ENCODE results near the gene COL8A1.

GRCh38 chr3:99795573-99795972, 157.2 kb downstream of the COL8A1 start:
- TF ChIP-seq, protein P1, sequence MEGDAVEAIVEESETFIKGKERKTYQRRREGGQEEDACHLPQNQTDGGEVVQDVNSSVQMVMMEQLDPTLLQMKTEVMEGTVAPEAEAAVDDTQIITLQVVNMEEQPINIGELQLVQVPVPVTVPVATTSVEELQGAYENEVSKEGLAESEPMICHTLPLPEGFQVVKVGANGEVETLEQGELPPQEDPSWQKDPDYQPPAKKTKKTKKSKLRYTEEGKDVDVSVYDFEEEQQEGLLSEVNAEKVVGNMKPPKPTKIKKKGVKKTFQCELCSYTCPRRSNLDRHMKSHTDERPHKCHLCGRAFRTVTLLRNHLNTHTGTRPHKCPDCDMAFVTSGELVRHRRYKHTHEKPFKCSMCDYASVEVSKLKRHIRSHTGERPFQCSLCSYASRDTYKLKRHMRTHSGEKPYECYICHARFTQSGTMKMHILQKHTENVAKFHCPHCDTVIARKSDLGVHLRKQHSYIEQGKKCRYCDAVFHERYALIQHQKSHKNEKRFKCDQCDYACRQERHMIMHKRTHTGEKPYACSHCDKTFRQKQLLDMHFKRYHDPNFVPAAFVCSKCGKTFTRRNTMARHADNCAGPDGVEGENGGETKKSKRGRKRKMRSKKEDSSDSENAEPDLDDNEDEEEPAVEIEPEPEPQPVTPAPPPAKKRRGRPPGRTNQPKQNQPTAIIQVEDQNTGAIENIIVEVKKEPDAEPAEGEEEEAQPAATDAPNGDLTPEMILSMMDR (IDR thresholded peaks at IDR 0.05): no peak
- TF ChIP-seq POLR2A (IDR thresholded peaks at IDR 0.05): no peak
